HG02759 (cell line): Measurements from ENCODE around the gene IL18.
"Not testable (repeated sequence)": the region's sequence is repeated elsewhere in the genome, so short reads cannot be mapped to it uniquely, and the experiment has no call there.

Experiments
- ATAC-seq: cut with Tn5 transposase; IDR thresholded peaks from one replicate; pipeline ENCODE4 v1.9.1; 2021; ENCODE audit warnings: mild to moderate bottlenecking, moderate library complexity; ENCODE audit not compliant: unreplicated experiment

IL18 gene

DNA sequence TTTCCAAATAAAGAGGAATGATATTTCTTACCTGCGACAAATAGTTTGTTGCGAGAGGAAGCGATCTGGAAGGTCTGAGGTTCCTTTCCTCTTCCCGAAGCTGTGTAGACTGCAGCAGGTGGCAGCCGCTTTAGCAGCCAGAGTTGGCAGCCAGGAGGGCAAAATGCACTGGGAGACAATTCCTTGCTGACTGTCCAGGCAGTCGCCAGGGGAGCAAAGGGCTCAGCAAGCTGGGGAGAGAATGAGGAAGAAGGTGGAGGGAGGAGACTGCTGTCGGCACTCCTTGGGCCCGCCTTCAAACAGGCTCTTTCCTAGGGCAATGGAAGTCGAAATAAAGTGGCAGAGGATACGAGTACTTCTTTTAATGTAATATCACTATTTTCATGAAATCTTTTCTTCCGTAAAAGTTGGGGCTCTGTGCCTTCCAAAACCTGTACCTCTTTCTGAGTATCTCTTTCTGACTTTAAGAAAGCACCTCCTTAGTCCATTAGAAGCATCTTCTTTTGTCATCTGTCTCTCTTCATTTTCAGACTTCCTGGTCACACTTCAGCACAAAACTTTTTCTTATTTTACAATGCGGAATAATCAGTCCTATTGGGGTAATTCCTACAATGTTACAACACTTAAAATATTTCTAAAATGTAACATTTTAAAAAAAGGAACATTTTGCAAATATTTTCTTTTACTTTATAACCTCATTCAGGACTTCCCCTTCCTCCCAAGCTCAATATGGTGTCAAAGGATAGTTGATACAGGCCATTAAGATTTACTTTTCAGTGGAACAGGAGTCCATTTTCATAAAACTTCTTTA is at the start of gene IL18:
Gene IL18 (minus strand): TSS at position 220 of the 811 bp plus-strand sequence. CDS start 9,041 bp downstream, outside the sequence.
- no peak for ATAC-seq

DNA sequence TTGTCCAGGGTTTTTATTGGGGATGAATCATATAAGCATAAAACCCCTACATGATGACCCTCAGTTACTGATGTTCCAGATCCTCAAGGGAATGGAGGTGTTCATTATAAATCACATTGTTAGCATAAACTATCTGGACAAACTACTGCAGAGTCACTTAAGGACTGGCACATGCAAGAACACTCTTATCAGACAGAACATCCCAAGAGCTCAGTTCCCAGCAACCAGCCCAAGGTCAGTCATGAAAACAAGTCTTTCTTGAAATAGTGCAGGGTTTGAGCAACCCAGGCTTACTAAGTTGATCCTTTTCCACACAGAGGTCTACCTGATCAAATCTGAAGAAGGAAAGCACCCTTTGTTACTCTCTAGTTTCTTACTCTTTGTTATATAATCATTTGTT is 48.8 kb upstream of the IL18 start:
- ATAC-seq: no peak

DNA sequence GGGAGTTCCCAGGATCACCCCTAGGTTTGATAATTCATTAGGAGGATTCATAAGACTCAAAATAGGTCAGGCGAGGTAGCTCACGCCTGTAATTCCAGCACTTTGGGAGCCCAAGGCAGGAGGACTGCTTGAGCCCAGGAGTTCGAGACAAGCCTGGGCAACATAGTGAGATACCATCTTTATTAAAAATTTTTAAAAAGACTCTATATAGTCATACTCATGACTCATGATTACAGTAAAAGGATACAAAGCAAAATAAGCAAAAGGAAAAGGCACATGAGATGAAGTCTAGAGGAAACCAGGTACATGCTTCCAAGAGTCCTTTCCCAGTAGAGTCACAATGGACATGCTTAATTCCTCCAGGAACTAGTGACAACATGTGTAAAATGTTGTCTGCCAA is 48.4 kb upstream of the IL18 start:
- ATAC-seq: no peak

DNA sequence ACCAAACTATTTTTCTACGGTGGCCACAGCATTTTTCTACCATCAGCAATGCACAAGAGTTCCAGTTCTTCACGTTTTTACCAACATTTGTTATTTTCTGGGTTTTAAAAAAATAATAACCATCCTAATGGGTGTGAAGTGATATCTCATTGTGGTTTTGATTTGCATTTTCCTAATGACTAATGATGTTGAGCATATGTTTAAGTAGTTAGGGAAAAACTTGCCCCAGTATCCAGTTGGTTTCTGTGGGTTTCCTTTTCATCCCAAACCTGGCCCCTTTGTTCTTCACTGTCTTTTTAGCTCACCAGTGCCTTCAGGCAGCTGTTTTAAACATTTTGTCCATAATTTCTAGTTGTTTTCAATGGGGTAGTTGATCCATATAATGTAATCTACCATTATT is 47.6 kb upstream of the IL18 start:
- no peak for ATAC-seq

DNA sequence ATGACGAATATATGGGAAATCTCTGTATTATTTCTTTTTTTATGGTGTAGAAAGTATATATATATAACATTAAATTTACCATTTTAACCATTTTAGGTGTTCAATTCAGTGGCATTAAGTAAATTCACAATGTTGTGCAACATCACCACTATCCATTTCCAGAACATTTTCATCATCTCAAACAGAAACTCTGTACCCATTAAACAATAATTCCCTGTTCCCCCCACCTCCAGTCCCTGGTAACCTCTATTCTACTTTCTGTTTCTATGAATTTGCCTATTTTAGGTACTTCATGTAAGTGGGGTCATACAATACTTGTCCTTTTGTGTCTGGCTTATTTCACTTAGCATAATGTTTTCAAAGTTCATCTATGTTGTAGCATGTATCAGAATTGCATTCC is 47.0 kb upstream of the IL18 start:
- ATAC-seq: no peak

DNA sequence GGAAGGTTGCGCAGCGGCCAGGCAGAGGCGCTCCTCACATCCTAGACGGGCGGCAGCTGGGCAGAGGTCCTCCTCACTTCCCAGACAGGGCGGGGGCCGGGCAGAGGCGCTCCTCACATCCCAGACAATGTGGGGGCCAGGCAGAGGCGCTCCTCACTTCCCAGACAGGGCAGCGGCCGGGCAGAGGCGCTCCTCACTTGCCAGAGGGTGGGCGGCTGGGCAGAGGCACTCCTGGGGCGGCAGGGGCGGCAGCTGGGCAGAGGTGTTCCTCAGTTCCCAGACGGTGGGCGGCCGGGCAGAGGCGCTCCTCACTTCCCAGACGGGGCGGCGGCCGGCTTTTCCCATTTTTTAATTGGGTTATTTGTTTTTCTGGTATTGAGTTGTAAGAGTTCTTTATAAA is 42.2 kb upstream of the IL18 start:
- ATAC-seq: no peak

DNA sequence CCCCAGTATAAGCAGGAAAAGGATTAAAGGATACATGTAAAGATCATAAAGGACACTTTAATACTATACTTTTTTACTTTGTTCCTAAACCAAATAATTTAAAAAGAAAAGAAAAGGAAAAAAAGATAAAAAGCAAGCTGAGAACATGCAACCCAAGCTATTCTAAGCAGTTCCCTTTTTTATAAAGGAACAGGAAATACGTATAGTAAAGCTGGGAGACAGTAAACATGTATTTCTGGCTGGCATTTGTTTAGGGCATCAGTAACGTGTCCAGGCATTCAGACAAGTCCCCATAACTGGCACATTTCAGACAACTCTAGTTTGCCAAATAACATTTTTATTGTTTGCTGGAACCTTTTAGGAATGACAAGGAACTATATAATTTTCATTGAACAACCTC is 36.4 kb upstream of the IL18 start:
- no peak for ATAC-seq

DNA sequence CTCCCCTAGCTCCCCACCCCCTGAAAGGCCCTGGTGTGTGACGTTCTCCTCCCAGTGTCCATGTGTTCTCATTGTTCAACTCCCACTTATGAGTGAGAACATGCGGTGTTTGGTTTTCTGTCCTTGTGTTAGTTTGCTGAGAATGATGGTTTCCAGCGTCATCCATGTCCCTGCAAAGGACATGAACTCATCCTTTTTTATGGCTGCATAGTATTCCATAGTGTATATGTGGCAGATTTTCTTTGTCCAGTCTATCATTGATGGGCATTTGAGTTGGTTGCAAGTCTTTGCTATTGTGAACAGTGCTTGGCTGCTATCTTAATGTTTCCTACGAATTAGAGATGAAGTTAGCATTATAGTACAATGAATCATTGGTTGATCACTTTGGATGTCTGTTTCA is 35.2 kb upstream of the IL18 start:
- ATAC-seq: not testable (repeated sequence)

DNA sequence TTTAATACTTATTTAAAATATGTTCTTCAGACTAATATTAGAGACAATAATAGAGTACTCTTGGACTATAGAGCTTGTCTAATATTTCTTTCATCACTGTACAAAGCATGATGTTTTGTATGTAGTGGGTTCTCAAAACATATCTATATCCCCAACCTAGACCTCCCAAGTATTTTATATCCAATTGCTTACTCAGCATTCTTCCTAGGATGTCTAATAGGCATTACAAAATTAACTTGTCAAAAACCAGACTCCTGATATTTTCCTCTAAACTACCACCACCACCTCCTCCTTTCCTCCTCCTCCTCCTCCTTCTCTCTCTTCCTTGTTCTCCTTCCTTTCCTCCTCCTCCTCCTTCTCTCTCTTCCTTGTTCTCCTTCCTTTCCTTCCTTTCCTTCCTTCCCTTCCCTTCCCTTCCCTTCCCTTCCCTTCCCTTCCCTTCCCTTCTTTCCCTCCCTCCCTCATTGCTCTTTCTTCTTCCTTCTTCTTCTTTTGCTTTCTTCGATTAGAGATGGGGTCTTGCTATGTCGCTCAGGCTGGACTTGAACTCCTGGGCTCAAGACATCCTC is 32.7 kb upstream of the IL18 start:
- ATAC-seq: no peak

DNA sequence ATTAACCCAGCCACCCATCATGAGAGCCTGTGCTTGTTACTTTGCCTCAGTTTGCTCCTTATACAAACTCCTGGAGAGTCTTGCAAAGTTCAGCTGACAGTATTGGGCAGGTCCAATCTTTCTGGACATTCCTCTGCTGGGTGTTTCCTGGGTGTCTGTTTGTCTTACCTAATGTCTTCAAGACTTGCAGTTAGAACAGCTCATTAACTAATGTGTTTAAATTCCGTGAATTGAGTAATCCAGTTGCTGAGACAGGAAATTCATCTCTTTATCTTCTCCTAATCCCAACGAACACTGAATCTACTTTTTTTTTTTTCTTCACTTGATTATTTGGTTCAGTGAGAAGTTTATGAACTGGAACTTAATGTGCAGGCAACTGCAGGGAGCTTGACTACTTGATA is 32.1 kb upstream of the IL18 start:
- no peak for ATAC-seq

DNA sequence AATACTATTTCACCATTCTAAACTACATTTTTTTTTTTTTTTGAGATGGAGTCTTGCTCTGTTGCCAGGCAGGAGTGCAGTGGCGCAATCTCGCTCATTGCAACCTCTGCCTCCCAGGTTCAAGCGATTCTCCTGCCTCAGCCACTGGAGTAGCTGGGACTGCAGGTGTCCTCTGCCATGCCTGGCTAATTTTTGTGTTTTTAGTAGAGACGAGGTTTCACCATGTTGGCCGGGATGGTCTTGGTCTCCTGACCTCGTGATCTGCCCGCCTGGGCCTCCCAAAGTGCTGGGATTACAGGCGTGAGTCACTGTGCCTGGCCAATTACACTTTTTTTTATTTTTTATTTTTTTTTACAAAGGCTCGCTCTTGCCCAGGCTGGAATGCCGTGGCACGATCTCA is 31.2 kb upstream of the IL18 start:
- not testable (repeated sequence) for ATAC-seq

DNA sequence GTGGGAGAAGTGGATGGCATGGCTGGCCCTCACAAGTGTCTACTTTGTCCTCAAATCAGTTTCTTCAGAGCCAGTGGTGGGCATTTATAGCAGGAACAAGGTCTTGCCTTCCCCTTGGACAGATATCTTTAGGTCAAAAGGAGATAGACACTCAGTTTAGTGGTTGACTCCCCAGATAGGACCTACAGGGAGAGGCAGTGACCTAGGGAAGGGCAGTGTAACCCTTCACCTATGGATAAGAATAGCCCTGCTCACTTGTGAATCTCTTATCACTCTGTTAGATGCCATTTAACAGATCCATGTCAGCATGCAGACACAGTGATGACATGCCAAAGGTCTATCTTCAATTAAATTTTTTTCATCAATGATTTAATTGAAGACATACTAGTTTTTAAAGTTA is 22.4 kb upstream of the IL18 start:
- no peak for ATAC-seq

DNA sequence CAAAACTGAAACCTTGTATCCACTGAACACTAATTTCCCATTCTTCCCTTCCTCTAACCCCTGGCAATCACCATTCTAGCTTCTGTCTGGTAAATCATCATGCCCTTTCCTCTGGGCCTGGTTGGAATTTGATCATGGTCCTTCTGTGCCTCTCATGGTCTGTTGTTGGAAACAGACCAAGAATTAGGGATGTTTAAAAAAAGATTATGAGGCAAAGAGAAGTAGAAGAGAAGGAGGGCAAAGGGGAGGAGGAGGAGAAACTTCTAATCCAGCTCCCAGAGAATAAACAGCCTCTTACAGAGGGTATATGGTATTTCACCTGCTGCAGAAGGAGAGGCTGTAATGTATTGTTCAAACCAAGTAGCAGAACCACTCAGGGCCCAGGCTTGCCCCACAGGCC is 22.0 kb upstream of the IL18 start:
- ATAC-seq: no peak

DNA sequence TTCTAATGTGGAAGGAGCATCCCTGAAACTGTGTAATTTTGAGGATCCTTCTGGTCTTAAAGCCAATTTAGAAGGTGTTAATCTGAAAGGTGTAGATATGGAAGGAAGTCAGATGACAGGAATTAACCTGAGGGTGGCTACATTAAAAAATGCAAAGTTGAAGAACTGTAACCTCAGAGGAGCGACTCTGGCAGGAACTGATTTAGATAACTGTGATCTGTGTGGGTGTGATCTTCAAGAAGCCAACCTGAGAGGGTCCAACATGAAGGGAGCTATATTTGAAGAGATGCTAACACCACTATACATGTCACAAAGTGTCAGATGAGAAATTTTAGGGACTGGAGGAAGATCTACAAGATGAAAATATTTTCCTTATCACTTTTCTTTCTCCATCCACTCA is 19.0 kb upstream of the IL18 start:
- ATAC-seq: no peak

DNA sequence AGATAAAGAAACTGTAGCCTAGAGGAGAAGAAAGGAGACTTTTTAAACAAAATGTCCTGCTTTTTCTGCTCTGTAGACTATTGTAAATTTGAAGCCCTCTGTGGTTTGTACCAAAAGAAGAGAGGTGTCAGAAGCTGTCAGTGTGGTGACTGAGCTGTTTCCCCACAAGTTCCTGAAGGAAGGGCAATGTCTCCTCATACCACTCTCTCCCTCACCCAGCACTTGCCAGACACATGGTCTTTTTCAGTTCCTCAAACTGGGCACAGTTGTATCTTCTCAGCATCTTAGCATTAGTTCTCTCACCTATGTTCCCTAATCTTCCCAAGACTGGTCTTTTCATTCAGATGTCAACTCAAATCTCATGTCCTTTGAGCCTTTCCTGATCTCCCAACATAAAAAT is 15.7 kb upstream of the IL18 start:
- peak; percentile 76 for ATAC-seq

DNA sequence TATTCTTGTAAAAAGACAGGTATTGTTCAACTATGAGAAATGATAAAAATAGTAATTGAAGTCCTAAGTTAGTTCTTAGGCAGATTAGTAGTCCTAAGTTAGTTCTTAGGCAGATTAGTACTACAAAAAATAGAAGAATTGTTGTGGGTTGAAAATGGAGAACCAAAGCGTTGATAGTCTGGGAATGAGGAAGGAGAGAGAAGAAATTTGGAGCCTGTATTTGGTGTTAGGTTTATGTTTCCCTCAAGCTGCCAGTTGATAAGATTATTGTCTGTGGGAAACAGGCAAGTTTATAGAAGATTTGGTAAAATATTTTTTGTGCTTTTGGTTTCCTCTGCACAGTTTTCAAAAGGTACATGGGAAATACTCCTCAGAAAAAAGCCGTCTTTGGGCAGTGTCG is 15.0 kb upstream of the IL18 start:
- ATAC-seq: no peak

DNA sequence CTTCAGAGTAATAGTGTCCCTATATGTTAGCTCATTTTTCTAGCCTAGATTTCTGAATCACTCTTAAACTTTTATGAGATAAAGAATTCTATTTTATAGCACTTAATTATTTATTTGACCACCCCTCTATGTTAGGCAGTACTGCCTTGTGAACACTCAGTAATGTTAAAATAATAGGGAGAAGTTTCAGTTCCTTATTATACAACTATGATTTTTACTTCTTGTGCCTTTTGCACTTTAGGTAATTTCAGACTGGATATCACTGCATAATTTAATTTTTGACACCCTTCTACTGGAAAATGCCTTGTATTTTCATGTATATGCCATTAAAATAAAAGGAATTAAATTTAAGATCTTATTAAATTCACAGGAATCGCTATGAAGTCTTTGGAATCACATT is 14.5 kb upstream of the IL18 start:
- ATAC-seq: no peak

DNA sequence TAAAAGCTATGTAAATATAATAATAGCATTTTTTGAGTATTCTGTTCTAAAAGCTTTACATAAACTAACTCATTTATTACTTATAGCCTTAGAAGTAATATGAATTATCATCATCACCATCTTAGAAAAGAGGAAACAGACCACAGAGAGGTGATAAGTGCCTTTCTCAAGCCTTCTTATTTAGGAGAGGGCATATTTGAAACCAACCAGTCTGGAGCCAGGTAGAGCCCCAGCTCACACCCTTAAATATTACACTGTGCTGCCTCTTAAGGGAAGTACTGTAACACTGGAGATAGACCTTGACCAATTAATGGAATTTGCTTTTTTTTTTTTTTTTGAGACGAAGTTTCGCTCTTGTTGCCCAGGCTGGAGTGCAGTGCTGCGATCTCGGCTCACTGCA is 13.7 kb upstream of the IL18 start:
- ATAC-seq: no peak

DNA sequence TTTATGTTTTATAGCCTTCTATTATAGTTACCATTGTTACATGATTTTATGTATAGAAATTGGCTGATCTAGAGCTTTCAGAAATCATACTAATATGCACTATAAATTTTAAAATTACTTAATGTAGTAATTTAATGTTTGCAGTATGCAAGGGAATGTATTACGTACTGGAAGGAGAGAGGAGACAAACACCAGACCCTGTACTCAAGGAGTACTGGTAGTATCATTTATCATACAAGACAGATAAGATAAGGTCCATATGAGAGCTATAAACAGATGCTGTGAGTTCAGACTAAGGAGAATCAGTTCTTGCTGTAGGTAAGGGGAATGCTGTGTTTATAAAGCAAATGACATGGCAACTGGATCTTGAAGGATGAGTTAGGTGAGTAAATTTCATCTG is 12.2 kb upstream of the IL18 start:
- no peak for ATAC-seq

DNA sequence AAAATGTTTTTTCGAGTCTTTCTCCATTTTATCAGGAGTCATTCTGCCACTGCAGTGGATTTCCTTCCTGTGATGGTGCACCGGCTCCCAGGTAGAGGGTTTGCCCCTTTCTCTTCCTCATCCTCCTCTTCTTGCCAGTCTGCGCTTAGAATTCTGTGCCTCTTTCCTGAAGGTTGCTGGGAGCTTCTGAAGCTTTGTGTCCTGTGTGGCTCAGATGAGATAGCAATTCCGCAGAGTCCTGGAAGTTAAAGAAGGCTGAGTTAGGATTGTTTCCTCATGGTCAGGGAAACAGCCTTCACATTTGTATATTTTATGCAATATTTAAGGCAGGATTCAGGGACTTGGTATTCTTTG is 11.7 kb upstream of the IL18 start:
- ATAC-seq: no peak

DNA sequence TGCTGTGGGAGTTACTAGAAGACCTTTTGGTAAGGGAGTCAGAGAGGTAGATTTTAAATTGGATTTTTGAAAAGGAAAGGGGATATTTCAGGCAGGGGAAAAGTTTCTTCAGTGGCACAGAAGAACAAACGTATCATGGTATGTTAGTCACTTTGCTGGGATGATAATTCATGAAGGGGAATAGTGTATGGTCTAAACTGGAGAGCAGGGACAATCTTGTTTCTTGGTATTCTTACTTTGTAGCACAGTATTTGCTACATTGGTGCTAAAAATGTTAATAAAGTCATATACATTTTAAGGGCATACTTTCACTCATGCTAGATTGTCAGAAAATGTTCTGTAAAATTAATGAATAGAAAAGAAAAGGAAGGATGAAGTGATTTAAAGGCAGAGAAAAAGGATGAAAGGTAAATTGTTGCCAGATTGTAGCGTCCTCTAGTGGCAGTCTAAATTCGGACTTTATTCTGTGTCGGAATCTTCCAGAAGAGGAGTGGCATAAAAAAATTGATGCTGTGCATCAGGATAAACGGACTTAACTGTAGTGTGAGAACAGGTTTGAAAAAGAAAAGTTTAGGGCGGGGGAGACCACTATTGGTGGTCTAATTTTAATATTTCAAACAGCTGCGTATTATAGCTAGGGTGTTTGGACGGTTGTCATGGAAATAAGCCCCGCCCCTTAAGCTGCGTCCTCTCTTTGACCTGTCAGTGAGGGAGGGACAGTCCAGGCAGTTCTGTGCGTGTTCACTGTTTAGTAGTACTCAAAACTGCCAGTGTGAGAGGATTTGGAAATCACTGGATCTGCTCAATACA is 11.1 kb upstream of the IL18 start, which contains the start of gene BCO2:
Gene BCO2 (plus strand): TSS at position 724 of the 810 bp plus-strand sequence. CDS start 90 bp downstream, outside the sequence.
- peak; percentile 76 for ATAC-seq

DNA sequence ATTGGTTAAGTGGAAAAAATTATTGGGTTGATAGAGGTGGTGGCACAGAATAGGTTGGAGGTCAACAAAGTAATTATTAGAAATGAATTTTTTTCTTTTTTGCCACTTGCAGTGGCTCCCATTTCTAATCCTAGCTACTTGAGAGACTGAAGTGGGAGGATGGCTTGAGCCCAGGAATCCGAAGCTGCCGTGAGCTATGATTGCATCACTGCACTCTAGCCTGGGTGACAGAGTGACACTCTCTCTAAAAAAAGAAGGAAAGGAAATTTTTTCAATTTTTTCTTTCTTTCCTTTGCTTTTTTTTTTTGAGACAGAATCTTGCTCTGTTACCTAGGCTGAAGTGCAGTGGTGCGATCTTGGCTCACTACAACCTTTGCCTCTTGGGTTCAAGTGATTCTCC is 9.3 kb upstream of the IL18 start:
- no peak for ATAC-seq
